ENCODE measurements around the gene ADAMTSL1. TPM values are rescaled to one million over a fixed set of nuclear protein-coding genes. Genes with fewer than 3 reads are reported as not detected.

The ADAMTSL1 gene
- total RNA-seq, 2 experiments from 2014 or later: not detected

GRCh38 chr9:18629136-18629535 lies 155.2 kb downstream of the ADAMTSL1 start:
- TF ChIP-seq CTCF (IDR thresholded peaks at IDR 0.05): no peak
- H3K27me3 Mint-ChIP-seq: no peaks in the 10 kb centered on the region
- H3K4me3 Mint-ChIP-seq: no peak overlapping the region
- H3K36me3 Mint-ChIP-seq (ENCODE audit: low read depth): no peaks in the 10 kb centered on the region
- CTCF ChIA-PET: no interaction called here
- H3K4me1 Mint-ChIP-seq (ENCODE audit: low read depth): no peaks in the 10 kb centered on the region
- ATAC-seq (no peak), DNase-seq (no peak)
- H3K9me3 Mint-ChIP-seq: no peaks in the 10 kb centered on the region
- POLR2A ChIA-PET: no interaction called here
- H3K27ac Mint-ChIP-seq: no peak overlapping the region
- intact Hi-C loops (cut with micrococcal nuclease): no loop called here

- DNase-seq (no peak), ATAC-seq (no peak)
- Mint-ChIP-seq H3K27ac (no peak overlapping the region), H3K4me3 (no peak overlapping the region), H3K4me1 (ENCODE audit: low read depth) (no peaks in the 10 kb centered on the region), H3K36me3 (ENCODE audit: low read depth) (no peaks in the 10 kb centered on the region), H3K27me3 (peaks cover 2% of the 10 kb centered on the region), H3K9me3 (no peaks in the 10 kb centered on the region)
- intact Hi-C loops (cut with micrococcal nuclease): no loop called here
- POLR2A ChIA-PET: no interaction called here
- CTCF ChIA-PET: no interaction called here
- no peak for TF ChIP-seq CTCF (IDR thresholded peaks at IDR 0.05)
Observed at GRCh38 chr9:18632632-18633403, 158.9 kb downstream of the ADAMTSL1 start.

- peaks cover 3% of the 10 kb centered on the region for H3K27me3 Mint-ChIP-seq
- H3K36me3 Mint-ChIP-seq (ENCODE audit: low read depth): no peaks in the 10 kb centered on the region
- ChIA-PET POLR2A (no interaction called here), CTCF (no interaction called here)
- no peak overlapping the region for H3K4me3 Mint-ChIP-seq
- no peak for ATAC-seq
- H3K9me3 Mint-ChIP-seq: no peaks in the 10 kb centered on the region
- H3K4me1 Mint-ChIP-seq (ENCODE audit: low read depth): no peaks in the 10 kb centered on the region
- no peak for TF ChIP-seq CTCF (IDR thresholded peaks at IDR 0.05)
- intact Hi-C loops (cut with micrococcal nuclease): no loop called here
- no peak overlapping the region for H3K27ac Mint-ChIP-seq
- DNase-seq: no peak
Observed at GRCh38 chr9:18636781-18637180, 162.8 kb downstream of the ADAMTSL1 start.

GRCh38 chr9:18638371-18639249 lies 164.7 kb downstream of the ADAMTSL1 start:
- Mint-ChIP-seq H3K9me3 (peaks cover under 1% of the 10 kb centered on the region), H3K27me3 (peaks cover 3% of the 10 kb centered on the region), H3K27ac (no peak overlapping the region), H3K36me3 (ENCODE audit: low read depth) (no peaks in the 10 kb centered on the region), H3K4me1 (ENCODE audit: low read depth) (no peaks in the 10 kb centered on the region), H3K4me3 (no peak overlapping the region)
- POLR2A ChIA-PET: no interaction called here
- CTCF ChIA-PET: no interaction called here
- ATAC-seq (no peak), DNase-seq (no peak)
- no peak for TF ChIP-seq CTCF (IDR thresholded peaks at IDR 0.05)
- intact Hi-C loops (cut with micrococcal nuclease): no loop called here

GRCh38 chr9:18639911-18640310 lies 166.0 kb downstream of the ADAMTSL1 start:
- no peaks in the 10 kb centered on the region for H3K36me3 Mint-ChIP-seq (ENCODE audit: low read depth)
- ATAC-seq (no peak), DNase-seq (no peak)
- no peak overlapping the region for H3K27ac Mint-ChIP-seq
- ChIA-PET POLR2A (no interaction called here), CTCF (no interaction called here)
- H3K4me3 Mint-ChIP-seq: no peak overlapping the region
- no peak for TF ChIP-seq CTCF (IDR thresholded peaks at IDR 0.05)
- peaks cover 3% of the 10 kb centered on the region for H3K27me3 Mint-ChIP-seq
- H3K9me3 Mint-ChIP-seq: peaks cover 3% of the 10 kb centered on the region
- intact Hi-C loops (cut with micrococcal nuclease): no loop called here
- no peaks in the 10 kb centered on the region for H3K4me1 Mint-ChIP-seq (ENCODE audit: low read depth)
